Measurements from ENCODE around the gene SCGN. TPM values are rescaled to one million over a fixed set of nuclear protein-coding genes. Genes with fewer than 3 reads are reported as not detected.
A peak's percentile ranks its signal among the peaks of the same experiment; 100 is the strongest.

Gene SCGN
- total and polyA plus RNA-seq, 9 of the 15 experiments (the other 6 are each of a cell fraction or from before 2014, with no cell fraction given), result not detected

DNA sequence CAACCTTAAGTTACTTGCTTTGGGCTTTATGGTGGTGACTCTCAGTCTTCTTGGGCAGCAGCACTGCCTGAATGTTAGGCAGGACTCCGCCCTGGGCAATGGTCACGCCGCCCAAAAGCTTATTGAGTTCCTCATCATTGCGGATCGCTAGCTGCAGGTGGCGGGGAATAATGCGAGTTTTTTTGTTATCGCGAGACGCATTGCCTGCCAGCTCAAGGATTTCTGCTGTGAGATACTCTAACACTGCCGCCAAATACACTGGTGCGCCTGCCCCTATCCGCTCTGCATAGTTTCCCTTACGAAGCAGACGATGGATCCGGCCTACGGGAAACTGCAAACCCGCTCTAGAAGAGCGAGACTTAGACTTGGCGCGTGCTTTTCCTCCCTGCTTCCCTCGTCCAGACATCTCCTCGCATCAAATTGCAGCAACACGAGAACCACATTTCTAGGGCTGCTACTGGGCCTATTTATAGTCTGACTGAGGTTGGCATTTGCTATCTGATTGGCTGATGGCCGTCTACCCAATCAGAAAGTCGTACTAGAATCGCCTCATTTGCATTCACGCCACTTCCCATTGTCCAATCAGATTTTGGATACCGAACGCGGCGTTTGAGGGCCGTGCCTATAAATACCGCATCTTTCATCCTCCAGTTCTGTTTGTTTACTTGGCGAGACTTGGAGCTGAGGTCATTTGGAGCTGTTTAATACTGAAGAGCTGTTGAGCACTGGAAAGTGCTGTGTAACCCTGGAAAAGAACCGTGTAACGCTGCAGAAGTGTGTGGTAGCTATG lies 74.3 kb downstream of the SCGN start (continued):
- TF ChIP-seq, protein P1, sequence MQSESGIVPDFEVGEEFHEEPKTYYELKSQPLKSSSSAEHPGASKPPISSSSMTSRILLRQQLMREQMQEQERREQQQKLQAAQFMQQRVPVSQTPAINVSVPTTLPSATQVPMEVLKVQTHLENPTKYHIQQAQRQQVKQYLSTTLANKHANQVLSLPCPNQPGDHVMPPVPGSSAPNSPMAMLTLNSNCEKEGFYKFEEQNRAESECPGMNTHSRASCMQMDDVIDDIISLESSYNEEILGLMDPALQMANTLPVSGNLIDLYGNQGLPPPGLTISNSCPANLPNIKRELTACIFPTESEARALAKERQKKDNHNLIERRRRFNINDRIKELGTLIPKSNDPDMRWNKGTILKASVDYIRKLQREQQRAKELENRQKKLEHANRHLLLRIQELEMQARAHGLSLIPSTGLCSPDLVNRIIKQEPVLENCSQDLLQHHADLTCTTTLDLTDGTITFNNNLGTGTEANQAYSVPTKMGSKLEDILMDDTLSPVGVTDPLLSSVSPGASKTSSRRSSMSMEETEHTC (IDR thresholded peaks at IDR 0.05), result no peak
- TF ChIP-seq NRF1 (conservative IDR thresholded peaks at IDR 0.05 in 1 of 2, IDR thresholded peaks at IDR 0.05 in 1 of 2) (no peak), CEBPG (CRISPR knock-in tag; IDR thresholded peaks at IDR 0.05) (no peak), CEBPG (tag; conservative IDR thresholded peaks at IDR 0.05 in 1 of 2, IDR thresholded peaks at IDR 0.05 in 1 of 2) (no peak), U2AF1 (optimal IDR thresholded peaks at IDR 0.05; ENCODE audit: low read depth, low read length) (no peak), ELF2 (CRISPR knock-in tag; IDR thresholded peaks at IDR 0.05) (no peak), POLR2A (conservative IDR thresholded peaks at IDR 0.05) (peak; percentile 77), ZNF830 (CRISPR knock-in tag; IDR thresholded peaks at IDR 0.05) (no peak), ZNF146 (CRISPR knock-in tag; IDR thresholded peaks at IDR 0.05; ENCODE audit: unreplicated experiment) (no peak)
- TF ChIP-seq, protein P2, sequence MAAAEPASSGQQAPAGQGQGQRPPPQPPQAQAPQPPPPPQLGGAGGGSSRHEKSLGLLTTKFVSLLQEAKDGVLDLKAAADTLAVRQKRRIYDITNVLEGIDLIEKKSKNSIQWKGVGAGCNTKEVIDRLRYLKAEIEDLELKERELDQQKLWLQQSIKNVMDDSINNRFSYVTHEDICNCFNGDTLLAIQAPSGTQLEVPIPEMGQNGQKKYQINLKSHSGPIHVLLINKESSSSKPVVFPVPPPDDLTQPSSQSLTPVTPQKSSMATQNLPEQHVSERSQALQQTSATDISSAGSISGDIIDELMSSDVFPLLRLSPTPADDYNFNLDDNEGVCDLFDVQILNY (CRISPR knock-in tag; IDR thresholded peaks at IDR 0.05), result no peak
- TF ChIP-seq, protein P3, sequence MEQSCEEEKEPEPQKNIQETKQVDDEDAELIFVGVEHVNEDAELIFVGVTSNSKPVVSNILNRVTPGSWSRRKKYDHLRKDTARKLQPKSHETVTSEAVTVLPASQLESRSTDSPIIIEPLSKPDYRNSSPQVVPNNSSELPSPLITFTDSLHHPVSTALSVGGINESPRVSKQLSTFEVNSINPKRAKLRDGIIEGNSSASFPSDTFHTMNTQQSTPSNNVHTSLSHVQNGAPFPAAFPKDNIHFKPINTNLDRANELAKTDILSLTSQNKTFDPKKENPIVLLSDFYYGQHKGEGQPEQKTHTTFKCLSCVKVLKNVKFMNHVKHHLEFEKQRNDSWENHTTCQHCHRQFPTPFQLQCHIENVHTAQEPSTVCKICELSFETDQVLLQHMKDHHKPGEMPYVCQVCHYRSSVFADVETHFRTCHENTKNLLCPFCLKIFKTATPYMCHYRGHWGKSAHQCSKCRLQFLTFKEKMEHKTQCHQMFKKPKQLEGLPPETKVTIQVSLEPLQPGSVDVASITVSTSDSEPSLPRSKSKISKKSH (CRISPR knock-in tag; IDR thresholded peaks at IDR 0.05), result no peak
- TF ChIP-seq, protein P4, sequence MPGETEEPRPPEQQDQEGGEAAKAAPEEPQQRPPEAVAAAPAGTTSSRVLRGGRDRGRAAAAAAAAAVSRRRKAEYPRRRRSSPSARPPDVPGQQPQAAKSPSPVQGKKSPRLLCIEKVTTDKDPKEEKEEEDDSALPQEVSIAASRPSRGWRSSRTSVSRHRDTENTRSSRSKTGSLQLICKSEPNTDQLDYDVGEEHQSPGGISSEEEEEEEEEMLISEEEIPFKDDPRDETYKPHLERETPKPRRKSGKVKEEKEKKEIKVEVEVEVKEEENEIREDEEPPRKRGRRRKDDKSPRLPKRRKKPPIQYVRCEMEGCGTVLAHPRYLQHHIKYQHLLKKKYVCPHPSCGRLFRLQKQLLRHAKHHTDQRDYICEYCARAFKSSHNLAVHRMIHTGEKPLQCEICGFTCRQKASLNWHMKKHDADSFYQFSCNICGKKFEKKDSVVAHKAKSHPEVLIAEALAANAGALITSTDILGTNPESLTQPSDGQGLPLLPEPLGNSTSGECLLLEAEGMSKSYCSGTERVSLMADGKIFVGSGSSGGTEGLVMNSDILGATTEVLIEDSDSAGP (CRISPR knock-in tag; IDR thresholded peaks at IDR 0.05), result no peak
- TF ChIP-seq, protein P5, sequence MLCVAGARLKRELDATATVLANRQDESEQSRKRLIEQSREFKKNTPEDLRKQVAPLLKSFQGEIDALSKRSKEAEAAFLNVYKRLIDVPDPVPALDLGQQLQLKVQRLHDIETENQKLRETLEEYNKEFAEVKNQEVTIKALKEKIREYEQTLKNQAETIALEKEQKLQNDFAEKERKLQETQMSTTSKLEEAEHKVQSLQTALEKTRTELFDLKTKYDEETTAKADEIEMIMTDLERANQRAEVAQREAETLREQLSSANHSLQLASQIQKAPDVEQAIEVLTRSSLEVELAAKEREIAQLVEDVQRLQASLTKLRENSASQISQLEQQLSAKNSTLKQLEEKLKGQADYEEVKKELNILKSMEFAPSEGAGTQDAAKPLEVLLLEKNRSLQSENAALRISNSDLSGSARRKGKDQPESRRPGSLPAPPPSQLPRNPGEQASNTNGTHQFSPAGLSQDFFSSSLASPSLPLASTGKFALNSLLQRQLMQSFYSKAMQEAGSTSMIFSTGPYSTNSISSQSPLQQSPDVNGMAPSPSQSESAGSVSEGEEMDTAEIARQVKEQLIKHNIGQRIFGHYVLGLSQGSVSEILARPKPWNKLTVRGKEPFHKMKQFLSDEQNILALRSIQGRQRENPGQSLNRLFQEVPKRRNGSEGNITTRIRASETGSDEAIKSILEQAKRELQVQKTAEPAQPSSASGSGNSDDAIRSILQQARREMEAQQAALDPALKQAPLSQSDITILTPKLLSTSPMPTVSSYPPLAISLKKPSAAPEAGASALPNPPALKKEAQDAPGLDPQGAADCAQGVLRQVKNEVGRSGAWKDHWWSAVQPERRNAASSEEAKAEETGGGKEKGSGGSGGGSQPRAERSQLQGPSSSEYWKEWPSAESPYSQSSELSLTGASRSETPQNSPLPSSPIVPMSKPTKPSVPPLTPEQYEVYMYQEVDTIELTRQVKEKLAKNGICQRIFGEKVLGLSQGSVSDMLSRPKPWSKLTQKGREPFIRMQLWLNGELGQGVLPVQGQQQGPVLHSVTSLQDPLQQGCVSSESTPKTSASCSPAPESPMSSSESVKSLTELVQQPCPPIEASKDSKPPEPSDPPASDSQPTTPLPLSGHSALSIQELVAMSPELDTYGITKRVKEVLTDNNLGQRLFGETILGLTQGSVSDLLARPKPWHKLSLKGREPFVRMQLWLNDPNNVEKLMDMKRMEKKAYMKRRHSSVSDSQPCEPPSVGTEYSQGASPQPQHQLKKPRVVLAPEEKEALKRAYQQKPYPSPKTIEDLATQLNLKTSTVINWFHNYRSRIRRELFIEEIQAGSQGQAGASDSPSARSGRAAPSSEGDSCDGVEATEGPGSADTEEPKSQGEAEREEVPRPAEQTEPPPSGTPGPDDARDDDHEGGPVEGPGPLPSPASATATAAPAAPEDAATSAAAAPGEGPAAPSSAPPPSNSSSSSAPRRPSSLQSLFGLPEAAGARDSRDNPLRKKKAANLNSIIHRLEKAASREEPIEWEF (CRISPR knock-in tag; IDR thresholded peaks at IDR 0.05), result no peak

Data from K562 (cell line).